Fibroblast of pulmonary artery (primary cell): ENCODE measurements around the gene PXDC1.

Source experiments
- DNase-seq: peaks from one replicate; pipeline ENCODE4 v3.0.0-alpha.2; 2010; ENCODE audit warnings: low read depth
- H3K4me3 ChIP-seq: replicated peaks from 2 replicates; pipeline ENCODE4 v1.5.1; 2011; ENCODE audit warnings: low read depth, mild to moderate bottlenecking, control low read depth, low read length, moderate library complexity
- CTCF ChIP-seq: IDR thresholded peaks from 2 replicates; pipeline ENCODE4 v1.5.1; 2011; ENCODE audit warnings: mild to moderate bottlenecking, control low read depth, low read length, inconsistent platforms; ENCODE audit errors: missing control alignments

The PXDC1 gene

GRCh38 chr6:3726421-3726820, 25.1 kb downstream of the PXDC1 start:
- no peak overlapping the region for H3K4me3 ChIP-seq
- no peak for DNase-seq
- TF ChIP-seq CTCF, result no peak

GRCh38 chr6:3725145-3726047, 26.1 kb downstream of the PXDC1 start:
- no peak for DNase-seq
- no peak for TF ChIP-seq CTCF
- no peak overlapping the region for H3K4me3 ChIP-seq

- DNase-seq, result peak; percentile 20
Observed at GRCh38 chr6:3724451-3725144, 26.9 kb downstream of the PXDC1 start.

GRCh38 chr6:3723966-3724365, 27.5 kb downstream of the PXDC1 start:
- H3K4me3 ChIP-seq, result no peak overlapping the region
- no peak for DNase-seq
- no peak for TF ChIP-seq CTCF

More at GRCh38 chr6:3724451-3725144, 26.9 kb downstream of the PXDC1 start:
- H3K4me3 ChIP-seq, result no peak overlapping the region
- TF ChIP-seq CTCF, result no peak

GRCh38 chr6:3723251-3723650, 28.3 kb downstream of the PXDC1 start:
- no peak for DNase-seq
- no peak overlapping the region for H3K4me3 ChIP-seq
- no peak for TF ChIP-seq CTCF

- no peak for TF ChIP-seq CTCF
- no peak for DNase-seq
- H3K4me3 ChIP-seq, result no peak overlapping the region
Observed at GRCh38 chr6:3722785-3723184, 28.7 kb downstream of the PXDC1 start.
